A673 (cell line): ENCODE data around the gene YIPF4. TPM values are rescaled to one million over a fixed set of nuclear protein-coding genes. Genes with fewer than 3 reads are reported as not detected.
"Not testable (repeated sequence)": the region's sequence is repeated elsewhere in the genome, so short reads cannot be mapped to it uniquely, and the experiment has no call there.

ENCODE experiments used
- BruUV-seq: library from RNA; stranded (reverse); fragments of 400-500 nt; replicated peaks from 2 replicates; lab custom pipeline; 2021; lab: Mats Ljungman, UMichigan
- CTCF ChIA-PET: fragments of 300-600 bp; sonication (Branson Sonifier 250); formaldehyde crosslinking; loops from one replicate; lab custom pipeline; 2022; ENCODE audit warnings: antibody characterized with exemption; lab: Charles Lee
- POLR2A ChIA-PET: fragments of 300-600 bp; sonication (Branson Sonifier 250); formaldehyde crosslinking; loops from one replicate; lab custom pipeline; 2022; ENCODE audit warnings: antibody characterized with exemption; ENCODE audit not compliant: low non-redundant PET; lab: Charles Lee
- DNase-seq: peaks from one replicate; pipeline ENCODE4 v3.0.0-alpha.2; 2015; ENCODE audit warnings: low spot score
- H3K27ac ChIP-seq: fragments of 200-600 bp; sonication (generic); 2 replicates; pipeline ENCODE4 v1.5.1; 2016; ENCODE audit warnings: mixed run types, low read depth, mild to moderate bottlenecking, mixed read lengths, antibody characterized with exemption, low read length; ENCODE audit not compliant: poor library complexity, severe bottlenecking
- H3K27me3 ChIP-seq: fragments of 200-600 bp; sonication (generic); replicated peaks from 2 replicates; pipeline ENCODE4 v1.6.1; 2017; ENCODE audit warnings: mixed run types, low read depth, mild to moderate bottlenecking, mixed read lengths, antibody characterized with exemption, low read length; ENCODE audit not compliant: insufficient read depth, poor library complexity
- H3K36me3 ChIP-seq: fragments of 200-600 bp; sonication (generic); 2 replicates; pipeline ENCODE4 v1.6.1; 2016; ENCODE audit warnings: mixed run types, mild to moderate bottlenecking, mixed read lengths, antibody characterized with exemption, low read length; ENCODE audit not compliant: insufficient read depth, poor library complexity, severe bottlenecking
- H3K4me1 ChIP-seq: fragments of 200-600 bp; sonication (generic); 2 replicates; pipeline ENCODE4 v1.6.1; 2017; ENCODE audit warnings: mixed run types, mild to moderate bottlenecking, mixed read lengths, antibody characterized with exemption, low read length; ENCODE audit not compliant: insufficient read depth, poor library complexity, severe bottlenecking
- H3K4me3 ChIP-seq: fragments of 200-600 bp; sonication (generic); 2 replicates; pipeline ENCODE4 v1.5.1; 2016; ENCODE audit warnings: low read depth, mixed run types, mild to moderate bottlenecking, mixed read lengths, low read length; ENCODE audit not compliant: poor library complexity, severe bottlenecking
- H3K9me3 ChIP-seq: fragments of 200-600 bp; sonication (generic); 2 replicates; pipeline ENCODE4 v1.6.1; 2016; ENCODE audit warnings: mixed run types, low read depth, mild to moderate bottlenecking, mixed read lengths, antibody characterized with exemption, low read length; ENCODE audit not compliant: poor library complexity, severe bottlenecking
- CTCF ChIP-seq: fragments of 300-800, 200-600 bp; sonication (generic); conservative IDR thresholded peaks from 2 replicates; pipeline ENCODE4 v1.5.1; 2017; ENCODE audit warnings: low read depth, mild to moderate bottlenecking, antibody characterized with exemption, low read length, moderate library complexity, mixed read lengths
- EZH2 ChIP-seq: fragments of 200-600 bp; sonication (generic); IDR thresholded peaks from 2 replicates; pipeline ENCODE4 v1.6.1; 2017; ENCODE audit warnings: borderline replicate concordance, low read depth, mild to moderate bottlenecking, mixed read lengths, antibody characterized with exemption, low read length; ENCODE audit not compliant: poor library complexity, severe bottlenecking
- intact Hi-C: fragments of 100-400 bp; cut with micrococcal nuclease; formaldehyde crosslinking; loops from one replicate; pipeline ENCODE4 v1.10.0; 2022; ENCODE audit not compliant: unreplicated experiment
- total RNA-seq: library from RNA; stranded (reverse); gene quantifications from 2 replicates; pipeline ENCODE4 v1.2.3, GENCODE V29; 2021

YIPF4 gene
- total RNA-seq, 1 experiment from 2014 or later = 40.7 TPM

- no peak overlapping the region for H3K4me3 ChIP-seq
- no peak for TF ChIP-seq CTCF
- no peaks in the 10 kb centered on the region for H3K9me3 ChIP-seq
- ChIA-PET CTCF (no interaction called here), POLR2A (interaction anchor here (0.6 kb wide), 1 partner anchor 17 kb away, joined by 4 read pairs; no protein-coding TSS in a partner anchor)
- no peak for DNase-seq
- no peaks in the 10 kb centered on the region for H3K36me3 ChIP-seq
- no peaks in the 10 kb centered on the region for H3K27me3 ChIP-seq
- H3K4me1 ChIP-seq = no peaks in the 10 kb centered on the region
- no peak overlapping the region for H3K27ac ChIP-seq
- intact Hi-C loops = no loop called here
- BruUV-seq = no TSS peak
Measured at GRCh38 chr2:32314886-32315285, 37.2 kb downstream of the YIPF4 start.

- H3K27me3 ChIP-seq, H3K4me3 ChIP-seq, DNase-seq, POLR2A ChIA-PET, H3K36me3 ChIP-seq, BruUV-seq, H3K9me3 ChIP-seq, CTCF ChIA-PET, intact Hi-C loops, H3K27ac ChIP-seq, H3K4me1 ChIP-seq: not testable (repeated sequence)
Measured at GRCh38 chr2:32328679-32329078, 51.0 kb downstream of the YIPF4 start.

- H3K9me3 ChIP-seq, CTCF ChIA-PET, DNase-seq, POLR2A ChIA-PET, H3K4me1 ChIP-seq, H3K4me3 ChIP-seq, intact Hi-C loops, BruUV-seq, H3K36me3 ChIP-seq, H3K27ac ChIP-seq, H3K27me3 ChIP-seq: not testable (repeated sequence)
Measured at GRCh38 chr2:32329180-32329980, 51.7 kb downstream of the YIPF4 start.

GRCh38 chr2:32330136-32330535, 52.4 kb downstream of the YIPF4 start:
- Histone ChIP-seq H3K27me3 (no peaks in the 10 kb centered on the region), H3K4me3 (no peak overlapping the region), H3K9me3 (no peaks in the 10 kb centered on the region), H3K36me3 (no peaks in the 10 kb centered on the region), H3K27ac (no peak overlapping the region), H3K4me1 (no peaks in the 10 kb centered on the region)
- POLR2A ChIA-PET = no interaction called here
- BruUV-seq = no TSS peak
- TF ChIP-seq EZH2 (no peak), CTCF (no peak)
- intact Hi-C loops = no loop called here
- no peak for DNase-seq
- CTCF ChIA-PET = no interaction called here
